GM12874 (cell line): ENCODE measurements around the gene CAV2.

ENCODE experiments used
- CTCF ChIP-seq: IDR thresholded peaks from 2 replicates; pipeline ENCODE4 v1.5.1; 2011; ENCODE audit warnings: low read depth, mild to moderate bottlenecking, control low read depth, low read length, moderate library complexity; ENCODE audit not compliant: insufficient read depth

CAV2 gene

GRCh38 chr7:116517626-116518025 lies 18.1 kb downstream of the CAV2 start:
- no peak for TF ChIP-seq CTCF

GRCh38 chr7:116518961-116519360 lies 19.4 kb downstream of the CAV2 start:
- no peak for TF ChIP-seq CTCF

- no peak for TF ChIP-seq CTCF
These were observed 21.6 kb downstream of the CAV2 start for GRCh38 chr7:116521046-116521664.

- no peak for TF ChIP-seq CTCF
These were observed 22.7 kb downstream of the CAV2 start for GRCh38 chr7:116522247-116522646.

- TF ChIP-seq CTCF: no peak
These were observed 24.7 kb downstream of the CAV2 start for GRCh38 chr7:116524221-116524608.

GRCh38 chr7:116524609-116525297 lies 25.2 kb downstream of the CAV2 start, which contains the start of gene CAV1:
Gene CAV1 (plus strand): TSS chr7:116525036. CDS start chr7:116525063, 27 bp downstream.
- no peak for TF ChIP-seq CTCF

- 0 out of 2 replicates have a peak, but pooled peaks have one; percentile 0 for TF ChIP-seq CTCF
These were observed 25.9 kb downstream of the CAV2 start for GRCh38 chr7:116525298-116525912.
